NCI-H1105 treated with DMSO at 0.1 percent for 48 hours (cell line): Measurements from ENCODE around the gene MBD2.

Source experiments
- DNase-seq: peaks from one replicate; lab custom pipeline; 2025; lab: John Stamatoyannopoulos, UW

MBD2 gene

DNA sequence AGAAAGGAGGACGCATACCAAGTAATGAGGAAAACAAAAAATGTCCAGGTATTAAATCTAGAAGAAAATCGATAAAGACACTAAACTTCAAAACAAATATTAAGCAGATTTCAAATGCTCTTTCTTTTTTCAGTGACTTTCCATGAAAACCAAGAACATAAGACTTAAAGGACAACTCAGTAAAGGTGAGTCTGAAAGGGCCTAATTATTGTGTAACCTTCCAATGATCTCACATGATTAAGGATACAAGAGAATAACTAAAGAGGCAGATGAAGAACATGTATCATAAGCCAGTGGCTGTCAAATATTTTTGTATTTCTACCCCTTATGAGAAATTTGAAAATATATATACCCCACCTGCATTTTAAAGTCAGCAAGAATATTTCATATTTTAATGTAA is 30.7 kb downstream of the MBD2 start:
- DNase-seq: no peak

DNA sequence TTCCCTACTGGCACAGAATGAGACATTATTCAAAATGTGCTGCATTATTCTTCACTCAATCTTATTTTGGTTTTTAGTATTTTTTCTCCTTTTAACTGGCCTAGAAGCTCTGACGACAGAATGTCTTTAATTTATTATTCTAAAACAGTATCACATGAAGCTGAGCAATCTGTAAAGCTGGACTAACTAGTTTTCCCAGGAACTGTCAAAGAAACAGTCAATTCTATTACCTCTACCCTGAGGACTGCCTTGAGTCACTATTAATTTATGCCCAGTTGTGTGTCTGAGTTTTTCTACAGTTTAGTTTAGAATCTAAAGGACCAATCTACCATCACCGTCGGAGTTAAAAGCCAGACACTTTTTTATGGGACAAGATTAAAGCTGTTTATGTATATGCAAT is 31.6 kb downstream of the MBD2 start:
- no peak for DNase-seq

DNA sequence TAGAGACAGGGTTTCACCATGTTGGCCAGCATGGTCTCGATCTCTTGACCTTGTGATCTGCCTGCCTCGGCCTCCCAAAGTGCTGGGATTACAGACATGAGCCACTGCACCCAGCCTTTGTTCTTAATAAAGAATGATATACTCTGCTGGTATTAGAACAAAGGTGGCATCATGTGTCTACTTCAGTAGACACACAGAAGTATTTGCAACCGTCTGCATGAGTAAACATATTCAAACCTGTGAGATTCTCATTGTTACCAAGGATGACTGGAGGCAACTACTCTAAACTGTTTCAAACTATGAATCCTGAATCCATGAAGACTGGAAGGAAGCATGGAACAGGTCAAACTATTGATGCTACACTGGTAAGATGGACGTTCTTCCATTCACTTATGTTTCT is 32.1 kb downstream of the MBD2 start:
- no peak for DNase-seq

DNA sequence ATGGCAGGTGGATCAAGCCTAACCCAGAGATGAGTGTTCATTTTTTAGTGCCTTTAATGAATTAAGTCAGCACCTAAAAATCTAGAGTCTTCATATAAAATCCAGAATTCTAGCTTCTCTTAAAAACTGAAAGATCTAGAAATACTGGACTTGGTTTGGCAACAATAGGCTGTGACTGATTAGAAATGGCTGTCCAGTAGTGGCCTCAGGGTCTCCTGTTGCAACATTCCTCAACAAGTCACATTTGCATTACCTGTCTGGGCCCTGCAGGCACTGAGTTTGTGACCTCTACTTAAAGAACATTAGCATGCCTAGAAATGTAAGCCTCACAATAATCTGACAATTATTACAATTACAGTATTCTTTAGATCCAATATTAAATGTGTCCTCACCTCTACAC is 33.1 kb downstream of the MBD2 start:
- no peak for DNase-seq

DNA sequence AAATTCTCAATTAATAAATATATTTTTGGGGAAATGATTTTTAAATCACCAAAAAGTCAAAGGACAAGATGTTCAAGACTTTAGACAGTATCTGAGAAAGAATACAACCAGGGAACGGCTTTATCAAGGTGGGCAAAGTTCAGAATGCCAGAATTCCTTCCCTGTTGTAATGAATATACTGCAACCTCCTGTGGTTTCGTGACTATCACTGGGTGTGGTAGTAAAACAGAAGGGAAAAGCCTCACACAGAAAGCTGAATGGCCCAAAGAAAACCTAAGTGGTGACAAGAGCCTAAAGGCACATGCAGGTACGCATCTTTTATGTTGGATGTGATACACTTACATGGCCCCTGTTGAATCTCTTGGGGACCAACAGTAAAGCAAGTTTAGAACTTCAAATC is 37.1 kb downstream of the MBD2 start:
- DNase-seq: no peak

DNA sequence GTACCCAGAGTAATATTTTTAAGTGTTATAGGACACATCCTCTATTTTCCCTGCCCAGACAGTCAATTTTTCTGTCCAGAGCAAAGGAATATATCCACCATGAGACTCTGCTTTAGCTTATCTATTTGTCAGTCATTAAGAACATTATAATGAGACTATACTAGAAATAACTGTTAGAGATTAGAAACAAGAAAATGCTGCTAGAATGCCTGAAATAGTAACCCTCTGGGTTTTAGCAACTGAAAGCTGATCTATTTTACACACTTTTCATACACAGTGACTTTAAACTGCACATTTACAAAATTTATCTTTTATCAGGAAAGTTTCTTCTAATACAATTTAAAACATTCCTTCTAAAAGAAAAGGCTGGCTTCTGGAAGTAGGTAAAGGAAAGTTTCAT is 39.6 kb downstream of the MBD2 start:
- no peak for DNase-seq

DNA sequence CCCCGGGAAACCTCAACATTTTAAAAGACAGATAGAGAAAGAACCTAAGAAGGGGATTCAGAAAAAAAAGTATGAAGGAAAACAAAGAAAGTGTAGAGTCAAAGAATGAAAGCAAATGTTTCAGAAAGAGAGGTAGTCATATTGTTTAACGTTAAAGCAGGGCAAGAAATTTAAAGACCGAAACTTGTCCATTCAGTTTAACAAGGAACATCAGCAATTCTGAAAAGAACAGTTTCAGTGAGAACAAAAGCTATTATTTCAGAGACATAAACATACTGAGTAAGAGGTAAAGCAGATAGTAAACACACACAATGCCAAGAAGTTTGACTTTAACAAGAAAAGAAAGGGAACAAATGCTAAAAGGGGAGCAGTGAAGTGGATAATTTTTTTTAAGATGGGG is 41.1 kb downstream of the MBD2 start:
- no peak for DNase-seq

DNA sequence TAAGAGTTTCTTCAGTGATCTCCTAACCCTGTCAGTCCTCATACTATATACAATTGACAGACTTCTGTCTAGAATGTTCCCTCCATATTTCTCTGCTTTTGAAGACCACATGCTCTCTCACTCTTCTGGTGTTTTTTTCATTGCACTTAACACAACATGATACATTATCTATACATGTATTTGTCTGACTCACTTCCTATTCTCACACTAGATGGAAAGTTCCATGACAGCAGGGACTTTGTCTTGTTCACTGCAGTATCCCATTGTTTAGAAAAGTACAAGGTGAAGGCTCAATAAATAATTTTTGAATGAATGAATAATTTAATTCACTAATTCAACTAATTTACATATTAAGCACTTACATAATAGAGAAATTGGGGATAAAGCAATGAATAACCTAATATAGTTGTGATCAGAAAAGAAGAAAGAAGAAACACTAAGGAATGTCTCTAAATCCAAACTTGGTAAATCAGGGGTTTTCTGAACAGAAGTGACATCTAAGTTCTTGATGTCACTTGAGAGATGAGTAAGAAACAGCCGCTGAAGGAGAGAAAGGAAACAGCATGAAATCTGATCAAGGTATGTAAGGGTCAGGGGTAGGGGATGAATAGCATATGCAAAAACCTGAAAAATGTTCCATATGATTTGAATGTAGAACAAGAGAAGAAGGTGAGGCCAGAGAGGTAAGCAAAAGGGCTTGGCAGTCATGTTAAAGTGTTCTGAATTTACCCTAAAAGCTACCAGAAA is 42.4 kb downstream of the MBD2 start:
- DNase-seq: no peak

DNA sequence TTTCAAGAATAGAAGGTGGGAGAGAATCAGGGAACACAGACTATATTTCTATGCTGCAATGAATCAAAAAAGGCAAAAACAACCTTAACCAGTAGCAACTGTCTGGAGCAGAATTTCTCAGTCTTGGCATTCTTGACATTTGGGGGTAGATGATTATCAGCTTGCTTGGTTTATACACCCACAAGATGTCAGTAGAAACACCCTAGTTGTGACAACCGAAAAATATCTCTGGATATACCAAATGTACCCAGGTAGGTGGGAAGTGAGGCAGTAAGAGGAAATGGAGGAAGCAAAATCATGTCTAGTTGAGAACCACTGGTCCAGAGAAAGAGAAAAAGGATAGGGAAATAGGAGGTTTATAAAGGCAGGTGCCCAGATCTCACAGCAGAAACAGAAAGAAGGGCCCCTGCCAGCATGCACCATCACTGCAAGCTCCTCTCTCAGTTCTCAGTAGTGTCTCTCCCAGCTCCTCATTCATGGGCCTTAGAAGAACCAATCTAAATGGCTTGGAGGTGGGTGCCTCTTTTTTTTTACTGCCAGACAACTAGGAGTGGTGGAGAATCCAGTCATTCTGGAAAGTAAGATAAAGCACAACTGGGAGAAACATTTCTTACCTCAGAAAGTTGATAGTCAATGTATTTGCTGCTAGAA is 50.4 kb downstream of the MBD2 start:
- no peak for DNase-seq

DNA sequence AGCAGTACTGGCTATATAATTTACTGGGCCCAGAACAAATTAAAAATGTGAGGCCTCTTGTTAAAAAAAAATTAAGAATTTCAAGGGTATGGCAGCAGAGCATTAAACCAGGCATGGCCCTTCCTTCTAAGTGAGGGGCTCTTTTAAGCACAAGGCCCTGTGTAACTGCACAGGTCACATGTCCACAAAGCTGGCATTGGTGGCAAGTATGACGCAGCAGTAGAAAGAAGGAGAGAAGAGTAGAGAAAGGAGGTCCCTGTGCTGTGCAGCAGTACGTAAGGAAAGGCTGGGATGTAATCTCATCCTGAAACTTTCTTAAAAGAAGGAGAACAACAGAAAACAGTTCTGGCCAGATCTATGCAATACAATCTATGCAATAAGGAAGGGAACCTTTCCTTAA is 51.2 kb downstream of the MBD2 start:
- DNase-seq: no peak

DNA sequence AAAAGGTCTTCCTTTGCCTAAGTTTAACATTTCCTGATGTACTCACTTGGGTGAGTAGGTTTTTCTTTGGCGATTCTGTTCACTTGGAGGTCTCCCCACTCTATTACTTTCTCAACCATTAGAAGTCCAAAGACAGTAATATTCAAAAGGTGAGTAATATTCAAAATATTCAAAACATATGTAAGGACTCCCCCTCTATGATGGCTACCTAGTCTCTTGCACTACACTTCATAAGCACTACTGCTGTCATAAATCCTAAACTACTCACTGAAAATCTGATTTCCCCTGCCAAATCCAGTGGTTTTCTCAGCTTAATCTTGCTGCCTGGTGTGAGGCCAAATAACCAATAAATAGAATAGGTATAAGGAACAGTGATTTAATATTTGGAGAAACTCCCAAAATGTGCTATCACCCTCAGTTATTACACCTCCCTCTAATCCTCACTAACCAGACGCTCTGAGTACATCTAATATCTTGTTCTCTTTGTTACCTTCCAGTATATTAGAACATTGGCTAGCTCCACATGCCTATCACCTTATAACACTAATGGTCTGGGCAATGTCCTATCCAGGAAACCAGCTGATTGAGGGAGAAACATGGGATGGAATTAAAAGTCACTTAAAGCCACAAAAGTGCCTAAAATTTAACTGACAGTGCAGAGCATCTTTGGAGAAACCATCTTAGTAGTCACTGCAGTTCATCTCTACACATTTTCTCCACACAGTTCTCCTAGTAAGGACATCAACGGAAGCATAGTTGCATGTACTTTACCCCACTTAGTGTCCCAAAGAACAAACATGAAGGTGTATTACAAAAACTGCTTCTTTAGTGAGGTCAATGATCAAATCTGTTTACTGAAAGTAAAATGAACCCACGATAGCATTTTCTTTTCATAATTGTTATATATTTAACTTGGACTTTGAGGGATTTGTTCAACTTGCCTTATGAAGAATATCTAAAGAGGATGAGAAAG is 54.8 kb downstream of the MBD2 start:
- DNase-seq: no peak

DNA sequence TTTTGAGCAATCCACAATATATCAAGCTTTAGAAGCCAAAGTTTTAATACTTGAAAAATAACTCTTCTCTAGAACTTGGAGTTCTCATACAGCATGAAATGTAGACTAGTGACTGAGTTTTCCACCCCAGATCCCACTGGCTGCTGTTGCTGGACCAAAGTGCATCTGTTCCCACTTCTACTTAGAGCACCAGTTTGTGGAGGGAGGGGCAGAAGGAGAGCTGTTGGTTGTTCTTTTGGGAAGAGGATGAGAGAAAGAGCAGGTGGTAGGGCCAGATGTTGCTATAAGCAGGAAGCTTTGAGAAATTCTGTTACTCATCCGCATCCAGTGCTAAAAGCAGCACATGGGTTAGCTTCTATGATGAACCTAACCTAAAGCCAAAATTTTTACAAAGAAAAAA is 59.0 kb downstream of the MBD2 start:
- DNase-seq: no peak

DNA sequence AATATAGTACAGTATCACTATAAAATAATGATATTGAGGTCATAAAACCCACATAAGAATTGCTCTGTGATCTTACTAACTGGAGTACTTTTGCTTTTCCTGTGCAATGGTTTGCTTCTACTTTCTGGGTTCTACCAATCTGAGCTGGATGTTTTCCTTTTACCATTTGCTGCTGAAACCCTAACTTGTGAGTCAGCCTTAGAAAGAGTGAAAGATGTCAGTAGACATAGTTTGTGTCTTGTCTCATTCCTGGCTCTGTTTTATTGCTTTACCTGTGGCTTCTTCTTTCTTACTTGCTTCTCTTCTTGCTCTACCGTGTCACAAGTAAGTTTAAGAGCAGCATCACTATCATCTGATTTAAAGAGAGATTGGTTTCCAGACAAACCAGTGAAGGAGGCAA is 61.0 kb downstream of the MBD2 start:
- no peak for DNase-seq

DNA sequence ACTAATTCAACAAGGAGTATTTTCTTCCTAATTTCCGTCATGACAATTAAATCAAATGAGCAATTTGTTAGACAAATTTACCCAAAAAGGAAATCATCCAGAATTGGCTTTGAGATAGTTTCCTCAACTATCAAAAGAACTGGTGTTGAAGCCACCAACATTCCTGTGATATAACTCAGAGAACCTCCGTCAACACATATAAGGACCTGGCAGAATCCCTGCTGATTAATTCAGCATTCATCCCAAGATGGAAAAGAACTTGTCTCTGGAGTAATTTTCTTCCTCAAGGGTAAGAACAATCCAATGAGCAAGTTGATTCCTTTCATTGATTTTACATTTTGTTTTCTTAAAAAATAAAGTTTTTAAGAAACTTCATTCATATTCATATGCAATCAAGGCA is 62.0 kb downstream of the MBD2 start:
- no peak for DNase-seq

DNA sequence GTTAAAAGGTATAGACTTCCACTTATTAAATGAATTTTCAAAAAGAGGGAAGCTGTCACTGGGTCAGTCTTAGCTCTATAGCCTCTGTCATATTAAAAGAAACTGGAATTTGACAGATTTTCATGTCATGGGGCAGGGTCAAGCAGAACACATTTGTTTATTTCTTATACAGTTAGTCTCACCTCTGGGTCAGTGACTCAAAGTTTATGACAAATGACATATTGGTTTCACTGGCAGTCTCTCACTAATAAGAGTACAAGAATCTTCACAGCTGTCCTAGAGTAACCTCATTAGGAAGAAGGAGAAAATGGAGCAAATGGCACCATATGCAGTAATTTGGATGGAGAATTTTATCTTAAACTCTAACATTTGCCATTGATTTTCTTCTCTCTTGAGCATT is 63.2 kb downstream of the MBD2 start:
- no peak for DNase-seq

DNA sequence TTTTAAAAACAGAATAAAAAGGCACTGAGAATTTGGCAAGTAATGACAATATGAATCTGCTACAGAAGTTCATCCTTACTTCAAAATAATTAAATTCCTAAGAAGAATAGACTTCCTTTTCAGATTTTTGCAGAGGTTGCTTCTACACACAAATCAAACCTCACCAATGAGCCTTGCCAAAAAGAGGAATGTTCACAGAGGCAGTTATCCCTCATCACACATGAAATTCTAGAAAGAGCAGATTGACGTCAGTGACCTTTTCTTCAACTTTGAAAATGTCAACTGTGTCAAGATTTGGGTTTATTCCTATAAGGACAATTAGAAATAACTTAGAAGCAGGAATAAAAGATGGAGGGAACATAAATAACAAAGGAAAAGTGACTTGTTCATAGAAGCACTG is 64.6 kb downstream of the MBD2 start:
- DNase-seq: no peak

DNA sequence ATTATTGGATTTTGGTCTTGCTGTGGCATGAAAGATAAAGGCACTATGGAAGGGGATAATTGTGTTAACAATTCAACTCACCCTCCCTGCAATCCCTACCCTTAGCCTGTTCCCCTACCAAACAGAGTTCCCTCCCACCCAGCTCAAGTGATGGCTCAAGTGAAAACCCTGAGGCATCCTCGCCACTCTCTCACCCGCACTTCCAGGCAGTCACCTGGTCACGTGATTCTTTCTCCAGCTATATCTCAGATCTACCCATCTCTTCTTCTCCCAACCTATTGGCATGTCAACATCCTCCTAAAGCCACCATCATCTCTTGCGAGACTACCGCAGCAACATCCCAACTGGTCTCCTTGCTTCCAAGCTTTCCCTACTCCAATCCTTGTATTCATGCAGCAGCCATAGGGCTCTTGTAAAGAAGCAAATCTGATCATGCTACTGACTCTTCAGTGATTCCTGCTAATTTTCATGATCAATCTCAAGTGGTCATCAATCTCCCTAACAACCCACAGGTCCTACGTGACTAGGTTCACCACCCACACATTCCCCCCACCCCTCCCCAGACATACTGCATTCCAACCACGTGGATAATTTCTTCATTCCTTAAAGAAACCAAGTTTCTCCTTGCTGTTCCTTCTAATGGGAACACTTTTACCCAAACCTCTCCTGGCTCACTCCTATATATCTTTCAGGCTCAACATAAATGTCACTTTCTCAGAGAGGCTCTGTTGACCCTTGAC is 66.7 kb downstream of the MBD2 start:
- DNase-seq: no peak

DNA sequence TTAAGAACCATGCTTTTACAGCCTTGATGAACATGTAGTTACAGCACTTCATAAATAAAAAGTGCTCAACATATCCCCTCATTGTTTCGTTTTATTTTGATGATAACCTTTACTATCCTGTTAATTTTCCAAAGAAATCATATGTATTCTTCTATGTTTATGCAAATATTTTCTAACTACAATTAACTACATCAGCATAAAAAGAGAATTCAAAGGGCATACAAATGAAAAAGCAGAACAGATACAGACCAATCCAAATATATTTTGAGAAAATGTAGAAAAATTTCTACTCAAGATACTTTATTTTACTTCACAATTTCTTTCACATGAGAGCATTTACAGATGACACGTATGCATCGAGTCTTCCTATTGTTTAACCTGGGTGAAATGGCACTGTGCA is 69.1 kb downstream of the MBD2 start:
- no peak for DNase-seq

DNA sequence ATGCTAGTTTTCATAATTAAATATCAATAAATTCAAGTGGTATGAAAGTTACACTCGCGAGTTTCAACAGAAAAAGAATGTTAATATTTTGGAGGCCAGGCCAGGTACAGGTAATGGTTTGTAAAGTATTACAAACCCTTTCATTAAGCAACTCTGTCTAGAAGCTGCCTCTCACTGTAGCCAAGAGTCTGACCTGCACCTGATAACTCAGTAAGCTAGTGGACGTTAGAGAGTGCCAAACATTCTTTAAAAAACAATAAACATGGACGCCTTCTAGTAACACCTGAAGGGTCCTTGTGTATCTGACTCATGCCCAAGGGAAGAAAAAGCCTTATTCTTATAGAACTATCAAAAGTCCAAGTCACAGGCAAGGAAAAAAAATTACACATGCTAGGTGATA is 70.2 kb downstream of the MBD2 start:
- no peak for DNase-seq

DNA sequence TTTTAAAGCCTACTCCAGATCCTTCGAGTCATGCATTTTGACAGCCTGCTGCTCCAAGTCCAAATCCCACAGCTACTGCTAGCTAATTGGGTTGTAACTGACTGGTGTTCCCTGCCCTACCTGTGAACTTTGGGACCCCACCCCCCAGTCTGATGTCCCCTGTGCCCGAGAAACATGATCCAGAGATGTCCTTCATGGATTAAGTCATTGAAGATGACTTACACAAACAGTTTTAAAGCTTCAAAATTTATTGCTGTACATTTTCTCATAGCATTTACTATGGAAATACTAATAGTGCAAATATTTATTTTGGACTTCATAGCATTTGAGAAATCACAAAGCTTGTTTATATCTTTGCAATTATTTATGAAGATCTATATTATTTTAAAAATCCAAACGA is 73.1 kb downstream of the MBD2 start:
- no peak for DNase-seq

DNA sequence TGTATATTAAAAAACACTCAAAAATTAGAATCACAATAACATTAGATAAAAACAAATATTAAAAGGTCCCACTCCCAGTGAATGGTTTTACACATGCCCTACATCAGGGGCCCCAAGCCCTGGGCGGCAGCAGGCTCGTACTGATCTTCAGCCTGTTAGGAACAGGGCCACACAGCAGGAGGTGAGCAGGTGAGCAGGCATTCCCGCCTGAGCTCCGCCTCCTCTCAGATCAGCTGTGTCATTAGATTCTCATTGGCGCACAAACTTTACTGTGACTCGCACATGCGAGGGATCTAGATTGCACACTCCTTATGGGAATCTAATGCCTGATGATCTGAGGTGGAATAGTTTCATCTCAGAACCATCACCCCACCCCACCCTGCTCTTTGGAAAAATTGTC is 74.2 kb downstream of the MBD2 start:
- DNase-seq: no peak

DNA sequence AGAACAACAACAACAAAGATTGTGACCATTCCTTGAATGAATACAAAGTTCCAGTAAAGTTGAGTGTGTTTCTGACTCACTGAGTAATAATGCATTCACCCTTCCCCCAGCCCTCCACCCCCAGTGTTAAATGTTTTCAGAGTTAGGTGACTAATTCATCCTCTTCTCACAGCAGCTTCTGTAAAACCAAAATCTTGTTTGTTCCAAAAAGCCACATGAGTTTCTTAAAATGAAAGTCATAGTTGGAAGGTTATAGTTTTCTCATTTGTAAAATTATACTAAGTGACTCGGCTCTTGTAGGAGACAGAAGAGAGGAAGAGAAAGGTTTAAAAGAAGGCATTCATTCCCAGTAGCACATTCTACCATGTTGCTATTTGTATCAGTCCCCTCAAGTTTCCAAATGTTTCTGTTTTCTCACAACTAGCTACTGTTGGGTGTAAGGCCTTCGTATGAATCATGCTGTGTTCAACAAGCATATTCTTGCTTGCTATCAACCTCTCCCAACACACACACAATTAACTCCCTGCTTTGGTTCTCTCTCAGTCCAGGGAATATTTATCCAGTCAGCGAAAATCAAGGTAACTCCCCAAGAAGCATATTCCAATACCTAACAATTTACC is 75.3 kb downstream of the MBD2 start:
- no peak for DNase-seq
